T-helper 17 cell (primary cell): Measurements from ENCODE around the gene MAP4K4. TPM values are rescaled to one million over a fixed set of nuclear protein-coding genes. Genes with fewer than 3 reads are reported as not detected.
A peak's percentile ranks its signal among the peaks of the same experiment; 100 is the strongest.

Experiments
- ATAC-seq: fragments of 150-1000 bp; cut with Tn5 transposase; 2 replicates; pipeline ENCODE4 v1.10.0; 2021; ENCODE audit warnings: mild to moderate bottlenecking, moderate library complexity
- DNase-seq, 3 donors: peaks; one replicate each; pipeline versions ENCODE4 v3.0.0 to v3.0.0-alpha.2; 2020 to 2021
- H3K9me3 ChIP-seq: one replicate; pipeline ENCODE4 v1.7.0; 2013; ENCODE audit warnings: low read length, mild to moderate bottlenecking; ENCODE audit not compliant: control insufficient read depth, poor library complexity, severe bottlenecking
- H3K27ac Mint-ChIP-seq: one replicate; pipeline ENCODE4 v1.8.0; 2022; ENCODE audit warnings: mild to moderate bottlenecking, moderate library complexity, mixed read lengths
- H3K27me3 Mint-ChIP-seq: one replicate; pipeline ENCODE4 v1.8.0; 2022; ENCODE audit warnings: mixed read lengths
- H3K36me3 Mint-ChIP-seq: one replicate; pipeline ENCODE4 v1.8.0; 2022; ENCODE audit warnings: low read depth, mixed read lengths
- H3K4me1 Mint-ChIP-seq: one replicate; pipeline ENCODE4 v1.8.0; 2022; ENCODE audit warnings: mild to moderate bottlenecking, mixed read lengths
- H3K4me3 Mint-ChIP-seq: one replicate; pipeline ENCODE4 v1.8.0; 2022; ENCODE audit warnings: mild to moderate bottlenecking, moderate library complexity, mixed read lengths
- total RNA-seq, 4 donors: library from RNA in 2 of 4; stranded (reverse) in 2 of 4; gene quantifications; one replicate each; pipeline ENCODE4 v1.2.3 and lab custom pipeline; 2022 to 2026

The MAP4K4 gene
- total RNA-seq, 2 donors from 2014 or later, result 98.1 to 102 TPM

- H3K27ac Mint-ChIP-seq, result peak overlapping the region; percentile 53
Measured at GRCh38 chr2:101873543-101873942, 176.0 kb downstream of the MAP4K4 start.

GRCh38 chr2:101874069-101874468 lies 176.6 kb downstream of the MAP4K4 start:
- Mint-ChIP-seq H3K4me3 (no peak overlapping the region), H3K27ac (peak overlapping the region; percentile 53), H3K4me1 (peaks cover 10% of the 10 kb centered on the region), H3K36me3 (peaks cover 20% of the 10 kb centered on the region), H3K27me3 (no peaks in the 10 kb centered on the region)
- no peak for DNase-seq
- ATAC-seq, result no peak
- no peaks in the 10 kb centered on the region for H3K9me3 ChIP-seq

More at GRCh38 chr2:101873543-101873942, 176.0 kb downstream of the MAP4K4 start:
- H3K9me3 ChIP-seq, result no peaks in the 10 kb centered on the region
- Mint-ChIP-seq H3K27me3 (no peaks in the 10 kb centered on the region), H3K36me3 (peaks cover 20% of the 10 kb centered on the region), H3K4me1 (peaks cover 10% of the 10 kb centered on the region), H3K4me3 (no peak overlapping the region)
- no peak for ATAC-seq
- DNase-seq, result no peak

DNA sequence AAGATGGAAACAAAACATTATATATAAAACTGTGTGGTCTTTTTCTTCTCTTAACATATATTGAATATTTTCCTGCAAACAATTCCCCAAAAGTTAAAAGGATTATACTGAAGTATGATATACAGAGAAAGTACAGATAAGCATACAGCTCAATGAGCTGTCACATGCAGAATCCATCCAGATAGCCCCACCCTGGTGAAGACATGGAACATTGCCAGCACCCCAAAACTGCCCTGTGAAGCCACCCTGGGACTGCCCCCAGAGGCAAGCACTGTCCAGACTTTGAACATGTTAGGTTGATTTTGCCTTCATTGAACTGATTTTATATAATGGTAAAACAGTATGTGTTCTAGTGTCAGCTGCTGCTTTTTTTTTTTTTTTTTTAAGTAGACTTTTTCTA lies 182.0 kb downstream of the MAP4K4 start:
- Mint-ChIP-seq H3K27ac (peak overlapping the region; percentile 19), H3K4me1 (peaks cover 26% of the 10 kb centered on the region), H3K36me3 (peaks cover 21% of the 10 kb centered on the region), H3K4me3 (no peak overlapping the region), H3K27me3 (no peaks in the 10 kb centered on the region)
- ATAC-seq, result no peak
- no peaks in the 10 kb centered on the region for H3K9me3 ChIP-seq
- no peak for DNase-seq

GRCh38 chr2:101881131-101881530 lies 183.6 kb downstream of the MAP4K4 start:
- Mint-ChIP-seq H3K27me3 (no peaks in the 10 kb centered on the region), H3K4me1 (peaks cover 19% of the 10 kb centered on the region), H3K36me3 (peaks cover 14% of the 10 kb centered on the region), H3K27ac (no peak overlapping the region), H3K4me3 (no peak overlapping the region)
- H3K9me3 ChIP-seq, result no peaks in the 10 kb centered on the region
- DNase-seq, result no peak
- no peak for ATAC-seq

DNA sequence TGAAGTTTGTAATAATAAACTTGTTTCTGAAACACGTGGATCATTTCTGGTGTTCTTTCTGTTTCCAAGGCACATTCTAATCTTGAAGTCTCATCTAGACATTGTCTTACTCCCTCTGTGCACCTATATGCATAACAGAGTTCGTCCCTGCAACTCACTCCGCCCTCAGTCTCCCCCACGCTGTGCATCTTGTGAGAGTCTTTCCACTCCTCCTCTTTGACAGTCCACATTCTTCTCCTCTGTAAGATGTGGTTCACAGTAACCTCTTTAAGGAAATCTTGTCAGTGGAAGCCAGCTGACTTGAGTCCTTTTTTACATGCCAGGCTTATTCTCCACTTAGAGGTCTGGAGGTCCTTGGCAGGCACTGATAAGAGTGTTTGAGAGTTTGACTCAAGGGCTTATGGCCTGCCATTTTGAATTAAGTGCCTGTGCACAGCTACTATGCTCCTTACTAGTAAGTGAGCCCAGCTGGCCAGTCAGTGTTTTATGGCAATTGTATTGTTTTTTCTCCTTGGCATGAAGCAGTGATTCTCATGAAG lies 185.3 kb downstream of the MAP4K4 start:
- H3K9me3 ChIP-seq, result no peaks in the 10 kb centered on the region
- Mint-ChIP-seq H3K27me3 (no peaks in the 10 kb centered on the region), H3K27ac (no peak overlapping the region), H3K36me3 (peaks cover 12% of the 10 kb centered on the region), H3K4me3 (no peak overlapping the region), H3K4me1 (peaks cover 16% of the 10 kb centered on the region)
- ATAC-seq (no peak), DNase-seq (no peak)

DNA sequence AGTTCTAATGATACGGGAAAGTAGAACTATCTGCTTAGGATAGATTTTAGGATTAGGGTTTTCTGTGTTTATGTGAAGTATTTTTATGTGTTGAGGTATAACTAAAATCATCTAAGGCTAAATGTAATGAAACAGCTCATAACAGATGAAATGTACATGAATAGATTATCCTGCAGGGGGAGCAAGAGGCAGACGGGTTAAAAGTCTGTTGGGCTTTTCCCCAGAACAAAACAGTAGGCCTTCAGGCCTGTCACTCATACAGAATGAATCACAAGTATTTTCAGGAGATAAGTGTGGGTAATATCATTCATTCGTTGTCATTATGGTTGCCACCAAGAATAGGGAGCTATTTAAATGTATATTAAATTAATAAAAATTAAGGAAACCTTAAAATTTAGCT lies 186.4 kb downstream of the MAP4K4 start:
- H3K27me3 Mint-ChIP-seq, result no peaks in the 10 kb centered on the region
- peak in 1 of 3 donors; percentile 9 for DNase-seq
- H3K27ac Mint-ChIP-seq, result peak overlapping the region; percentile 77
- ATAC-seq, result peak; percentile 77
- peaks cover 12% of the 10 kb centered on the region for H3K36me3 Mint-ChIP-seq
- H3K9me3 ChIP-seq, result no peaks in the 10 kb centered on the region
- peaks cover 18% of the 10 kb centered on the region for H3K4me1 Mint-ChIP-seq
- H3K4me3 Mint-ChIP-seq, result no peak overlapping the region

DNA sequence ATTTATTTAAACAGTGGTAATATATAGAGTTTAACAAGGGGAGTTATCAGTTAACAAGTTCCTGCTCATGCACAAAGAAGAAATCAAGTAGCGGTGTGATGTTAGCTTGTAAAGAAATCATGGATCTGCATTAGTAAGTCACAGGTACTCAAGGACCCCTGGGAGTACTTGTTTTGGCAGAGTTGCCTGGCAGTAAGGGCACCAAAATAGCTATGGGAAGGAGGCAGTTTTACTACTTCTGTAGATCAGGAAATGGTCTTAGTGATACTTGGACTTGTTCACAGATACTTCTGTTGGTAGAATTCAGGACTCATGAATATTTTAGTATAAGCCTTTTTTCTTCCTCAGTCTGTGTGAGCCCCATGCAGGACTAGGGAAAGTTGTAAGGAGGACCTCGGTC lies 186.9 kb downstream of the MAP4K4 start:
- H3K4me3 Mint-ChIP-seq, result no peak overlapping the region
- H3K27ac Mint-ChIP-seq, result peak overlapping the region; percentile 77
- no peak for DNase-seq
- no peak for ATAC-seq
- no peaks in the 10 kb centered on the region for H3K27me3 Mint-ChIP-seq
- H3K9me3 ChIP-seq, result no peaks in the 10 kb centered on the region
- H3K4me1 Mint-ChIP-seq, result peaks cover 20% of the 10 kb centered on the region
- peaks cover 12% of the 10 kb centered on the region for H3K36me3 Mint-ChIP-seq

DNA sequence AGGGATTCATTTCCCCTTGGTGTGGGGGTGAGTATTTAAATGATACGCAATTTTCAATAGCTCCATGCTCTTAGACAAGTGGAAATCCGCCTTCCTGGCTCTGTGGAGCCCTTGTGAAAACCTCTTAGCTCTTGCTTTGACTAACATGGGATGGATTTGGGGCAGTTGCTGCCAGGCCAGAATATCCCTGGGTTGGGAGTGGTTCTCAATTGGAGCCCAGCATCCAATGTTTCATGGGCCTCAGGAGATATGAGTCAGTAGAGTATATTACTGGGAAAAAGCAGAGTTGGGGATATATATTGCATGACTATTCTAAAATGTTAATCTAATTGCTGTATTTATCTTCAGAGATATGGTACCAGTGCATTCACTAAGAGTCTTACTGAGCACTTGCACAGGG lies 189.8 kb downstream of the MAP4K4 start:
- Mint-ChIP-seq H3K27me3 (no peaks in the 10 kb centered on the region), H3K27ac (no peak overlapping the region), H3K36me3 (peaks cover 11% of the 10 kb centered on the region), H3K4me3 (no peak overlapping the region), H3K4me1 (peaks cover 13% of the 10 kb centered on the region)
- H3K9me3 ChIP-seq, result no peaks in the 10 kb centered on the region
- ATAC-seq (no peak), DNase-seq (no peak)

- H3K9me3 ChIP-seq, result no peaks in the 10 kb centered on the region
- H3K27ac Mint-ChIP-seq, result peak overlapping the region; percentile 24
- DNase-seq (no peak), ATAC-seq (no peak)
- no peaks in the 10 kb centered on the region for H3K27me3 Mint-ChIP-seq
- H3K36me3 Mint-ChIP-seq, result peaks cover 14% of the 10 kb centered on the region
- H3K4me3 Mint-ChIP-seq, result no peak overlapping the region
- peaks cover 11% of the 10 kb centered on the region for H3K4me1 Mint-ChIP-seq
Measured at GRCh38 chr2:101889460-101890098, 192.1 kb downstream of the MAP4K4 start.

GRCh38 chr2:101892377-101892776 lies 194.9 kb downstream of the MAP4K4 start:
- Mint-ChIP-seq H3K4me1 (peaks cover 11% of the 10 kb centered on the region), H3K36me3 (peaks cover 13% of the 10 kb centered on the region), H3K4me3 (no peak overlapping the region), H3K27me3 (no peaks in the 10 kb centered on the region), H3K27ac (no peak overlapping the region)
- no peak for ATAC-seq
- H3K9me3 ChIP-seq, result no peaks in the 10 kb centered on the region
- no peak for DNase-seq

GRCh38 chr2:101893681-101894381 lies 196.3 kb downstream of the MAP4K4 start:
- peak overlapping the region; percentile 57 for H3K27ac Mint-ChIP-seq
- ATAC-seq (no peak), DNase-seq (no peak)
- peaks cover 9% of the 10 kb centered on the region for H3K36me3 Mint-ChIP-seq
- no peaks in the 10 kb centered on the region for H3K9me3 ChIP-seq
- H3K4me3 Mint-ChIP-seq, result no peak overlapping the region
- H3K4me1 Mint-ChIP-seq, result peaks cover 9% of the 10 kb centered on the region
- no peaks in the 10 kb centered on the region for H3K27me3 Mint-ChIP-seq

DNA sequence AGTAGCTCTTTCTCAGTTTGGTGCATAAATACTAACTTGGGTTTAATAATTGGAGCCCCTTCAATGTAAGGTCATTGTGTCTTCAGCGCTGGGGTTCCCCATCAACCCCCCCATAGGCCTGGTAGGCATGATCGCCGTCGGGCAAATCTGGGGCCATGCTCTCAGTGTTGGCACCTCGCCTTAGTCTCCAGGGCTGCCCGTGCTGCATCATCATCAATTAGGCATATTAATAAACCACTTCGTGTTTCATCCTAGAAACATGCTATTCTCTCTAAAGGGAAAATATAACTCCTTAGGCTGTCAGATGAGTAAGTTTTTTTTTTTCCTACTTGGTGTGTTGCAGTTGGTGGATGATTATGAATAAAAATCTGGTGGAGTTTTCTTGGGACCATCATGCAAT lies 197.5 kb downstream of the MAP4K4 start:
- ATAC-seq (no peak), DNase-seq (no peak)
- H3K9me3 ChIP-seq, result no peaks in the 10 kb centered on the region
- peaks cover 9% of the 10 kb centered on the region for H3K4me1 Mint-ChIP-seq
- no peaks in the 10 kb centered on the region for H3K27me3 Mint-ChIP-seq
- H3K36me3 Mint-ChIP-seq, result peaks cover 9% of the 10 kb centered on the region
- peak overlapping the region; percentile 57 for H3K27ac Mint-ChIP-seq
- H3K4me3 Mint-ChIP-seq, result no peak overlapping the region

DNA sequence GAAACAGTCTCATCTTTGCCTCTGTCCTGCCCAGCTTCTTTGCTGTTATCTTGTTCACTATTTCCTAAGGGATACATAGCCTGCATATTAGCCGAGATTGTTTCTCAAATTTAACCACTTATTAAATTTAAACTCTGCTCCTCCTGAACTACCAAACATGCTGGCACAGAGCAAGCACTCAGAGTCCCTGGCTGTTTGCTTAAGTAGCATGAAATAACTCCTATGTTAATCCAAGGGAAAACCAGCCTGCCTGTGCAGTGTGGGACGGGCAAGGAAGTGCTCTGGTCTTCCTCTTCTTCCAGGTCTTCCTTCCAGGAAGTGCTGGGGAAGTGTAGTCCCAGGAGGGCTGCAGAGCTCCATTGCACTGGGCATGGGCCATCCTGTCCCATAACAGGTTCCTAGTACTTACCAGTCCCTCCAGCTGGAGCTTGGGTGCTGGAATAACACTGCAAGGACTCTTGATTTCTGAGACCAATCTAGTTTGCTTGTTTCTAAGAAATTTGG lies 198.4 kb downstream of the MAP4K4 start:
- Mint-ChIP-seq H3K4me1 (peaks cover 14% of the 10 kb centered on the region), H3K27me3 (no peaks in the 10 kb centered on the region), H3K27ac (peak overlapping the region; percentile 14), H3K36me3 (peaks cover 9% of the 10 kb centered on the region), H3K4me3 (no peak overlapping the region)
- no peaks in the 10 kb centered on the region for H3K9me3 ChIP-seq
- ATAC-seq (no peak), DNase-seq (no peak)
